ENCODE results near the gene TIAM1.

TIAM1 gene

GRCh38 chr21:31370893-31371544 lies 27.0 kb upstream of the TIAM1 start:
- H3K9me3 ChIP-seq (ENCODE audit: control insufficient read depth, insufficient read depth, low read depth, low read length), result no peaks in the 10 kb centered on the region
- no peak overlapping the region for H3K27ac ChIP-seq (ENCODE audit: low read depth, low read length)
- no peak overlapping the region for H3K9ac ChIP-seq (ENCODE audit: low read length)
- H3K4me3 ChIP-seq (ENCODE audit: low read depth, low read length), result no peak overlapping the region
- no peaks in the 10 kb centered on the region for H3K27me3 ChIP-seq (ENCODE audit: control insufficient read depth, insufficient read depth, low read length)
- H3K36me3 ChIP-seq (ENCODE audit: control insufficient read depth, insufficient read depth, low read length), result no peaks in the 10 kb centered on the region
- H3K4me1 ChIP-seq (ENCODE audit: control insufficient read depth, insufficient read depth, low read length), result peaks cover 5% of the 10 kb centered on the region; the same call in 1 of the 2 replicates

- no peaks in the 10 kb centered on the region for H3K9me3 ChIP-seq (ENCODE audit: control insufficient read depth, insufficient read depth, low read depth, low read length)
- no peaks in the 10 kb centered on the region for H3K27me3 ChIP-seq (ENCODE audit: control insufficient read depth, insufficient read depth, low read length)
- no peaks in the 10 kb centered on the region for H3K36me3 ChIP-seq (ENCODE audit: control insufficient read depth, insufficient read depth, low read length)
Observed at GRCh38 chr21:31370281-31370892, 26.3 kb upstream of the TIAM1 start.

DNA sequence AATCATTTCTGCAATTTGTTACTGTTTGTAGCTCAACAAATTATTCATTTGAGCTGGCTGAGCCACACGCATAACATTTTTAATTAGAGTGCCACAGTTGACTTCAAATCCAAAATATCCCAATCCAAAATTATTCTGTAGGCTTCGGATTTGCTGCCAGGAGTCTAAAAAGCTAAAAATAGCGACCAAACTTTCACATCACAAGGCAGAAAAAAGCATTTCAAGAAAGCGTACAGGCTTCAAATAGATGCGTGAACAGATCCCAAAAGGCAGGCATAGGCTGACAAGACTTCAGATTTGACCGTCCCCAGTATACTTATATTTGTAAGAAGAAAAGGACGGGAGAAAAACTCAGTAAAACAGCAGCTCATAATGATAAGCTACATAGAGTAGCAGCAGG lies 24.3 kb upstream of the TIAM1 start:
- peaks cover 5% of the 10 kb centered on the region; the same call in 1 of the 2 replicates for H3K4me1 ChIP-seq (ENCODE audit: control insufficient read depth, insufficient read depth, low read length)
- no peaks in the 10 kb centered on the region for H3K27me3 ChIP-seq (ENCODE audit: control insufficient read depth, insufficient read depth, low read length)
- no peak overlapping the region for H3K9ac ChIP-seq (ENCODE audit: low read length)
- no peak overlapping the region for H3K4me3 ChIP-seq (ENCODE audit: low read depth, low read length)
- no peaks in the 10 kb centered on the region for H3K9me3 ChIP-seq (ENCODE audit: control insufficient read depth, insufficient read depth, low read depth, low read length)
- no peak overlapping the region for H3K27ac ChIP-seq (ENCODE audit: low read depth, low read length)
- no peaks in the 10 kb centered on the region for H3K36me3 ChIP-seq (ENCODE audit: control insufficient read depth, insufficient read depth, low read length)

More at GRCh38 chr21:31370281-31370892, 26.3 kb upstream of the TIAM1 start:
- Histone ChIP-seq H3K4me1 (ENCODE audit: control insufficient read depth, insufficient read depth, low read length) (peaks cover 5% of the 10 kb centered on the region; the same call in 1 of the 2 replicates), H3K27ac (ENCODE audit: low read depth, low read length) (no peak overlapping the region), H3K4me3 (ENCODE audit: low read depth, low read length) (no peak overlapping the region), H3K9ac (ENCODE audit: low read length) (no peak overlapping the region)

- Histone ChIP-seq H3K27me3 (ENCODE audit: control insufficient read depth, insufficient read depth, low read length) (no peaks in the 10 kb centered on the region), H3K4me1 (ENCODE audit: control insufficient read depth, insufficient read depth, low read length) (peaks cover 5% of the 10 kb centered on the region; the same call in 1 of the 2 replicates), H3K4me3 (ENCODE audit: low read depth, low read length) (no peak overlapping the region), H3K27ac (ENCODE audit: low read depth, low read length) (no peak overlapping the region), H3K36me3 (ENCODE audit: control insufficient read depth, insufficient read depth, low read length) (no peaks in the 10 kb centered on the region), H3K9me3 (ENCODE audit: control insufficient read depth, insufficient read depth, low read depth, low read length) (no peaks in the 10 kb centered on the region), H3K9ac (ENCODE audit: low read length) (no peak overlapping the region)
Observed at GRCh38 chr21:31367801-31368200, 23.7 kb upstream of the TIAM1 start.

DNA sequence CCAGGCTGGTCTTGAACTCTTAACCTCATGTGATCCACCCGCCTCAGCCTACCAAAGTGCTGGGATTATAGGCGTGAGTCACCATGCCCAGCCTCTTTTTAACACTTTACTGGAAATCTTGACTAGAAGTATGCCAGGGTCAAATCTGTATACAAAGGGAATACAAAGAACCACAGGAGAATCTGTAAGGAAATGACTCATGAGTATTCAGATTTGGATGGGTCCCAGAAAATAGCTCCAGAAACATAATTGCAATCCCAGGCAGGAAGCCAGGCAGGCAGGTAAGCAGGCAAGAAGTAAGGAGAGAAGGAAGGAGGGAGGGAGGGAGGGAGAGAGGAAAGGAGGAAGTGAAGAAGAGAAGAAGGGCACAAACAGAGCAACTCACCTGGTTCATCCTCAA lies 22.8 kb upstream of the TIAM1 start:
- Histone ChIP-seq H3K27ac (ENCODE audit: low read depth, low read length) (no peak overlapping the region), H3K9me3 (ENCODE audit: control insufficient read depth, insufficient read depth, low read depth, low read length) (no peaks in the 10 kb centered on the region), H3K9ac (ENCODE audit: low read length) (no peak overlapping the region), H3K36me3 (ENCODE audit: control insufficient read depth, insufficient read depth, low read length) (no peaks in the 10 kb centered on the region), H3K4me1 (ENCODE audit: control insufficient read depth, insufficient read depth, low read length) (peaks cover 5% of the 10 kb centered on the region; the same call in 1 of the 2 replicates), H3K4me3 (ENCODE audit: low read depth, low read length) (no peak overlapping the region), H3K27me3 (ENCODE audit: control insufficient read depth, insufficient read depth, low read length) (no peaks in the 10 kb centered on the region)

- no peaks in the 10 kb centered on the region for H3K36me3 ChIP-seq (ENCODE audit: control insufficient read depth, insufficient read depth, low read length)
- no peak overlapping the region for H3K9ac ChIP-seq (ENCODE audit: low read length)
- H3K27me3 ChIP-seq (ENCODE audit: control insufficient read depth, insufficient read depth, low read length), result no peaks in the 10 kb centered on the region
- no peak overlapping the region for H3K27ac ChIP-seq (ENCODE audit: low read depth, low read length)
- no peak overlapping the region for H3K4me3 ChIP-seq (ENCODE audit: low read depth, low read length)
- peaks cover 5% of the 10 kb centered on the region; the same call in 1 of the 2 replicates for H3K4me1 ChIP-seq (ENCODE audit: control insufficient read depth, insufficient read depth, low read length)
- no peaks in the 10 kb centered on the region for H3K9me3 ChIP-seq (ENCODE audit: control insufficient read depth, insufficient read depth, low read depth, low read length)
Observed at GRCh38 chr21:31364253-31364945, 20.3 kb upstream of the TIAM1 start.

DNA sequence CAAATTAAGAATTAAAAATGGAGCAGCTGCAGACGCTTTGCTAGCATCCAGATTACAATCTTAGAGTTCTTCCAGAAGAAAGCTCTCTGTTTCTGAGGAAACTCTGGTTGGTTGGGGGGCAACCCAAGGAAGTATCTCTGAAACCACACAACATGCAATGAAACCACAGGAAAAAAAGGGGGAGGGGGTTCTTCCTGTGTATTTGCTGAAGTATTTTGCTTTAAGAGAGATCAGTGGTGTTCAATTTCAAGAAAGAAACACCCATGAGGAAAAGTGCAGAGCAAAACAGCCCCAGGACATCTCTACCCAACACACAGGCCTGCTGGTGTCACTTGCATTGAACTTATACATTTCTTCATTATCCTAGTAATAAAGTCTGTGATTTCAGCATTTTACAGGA lies 19.7 kb upstream of the TIAM1 start:
- Histone ChIP-seq H3K27ac (ENCODE audit: low read depth, low read length) (no peak overlapping the region), H3K36me3 (ENCODE audit: control insufficient read depth, insufficient read depth, low read length) (no peaks in the 10 kb centered on the region), H3K4me3 (ENCODE audit: low read depth, low read length) (no peak overlapping the region), H3K9me3 (ENCODE audit: control insufficient read depth, insufficient read depth, low read depth, low read length) (no peaks in the 10 kb centered on the region), H3K27me3 (ENCODE audit: control insufficient read depth, insufficient read depth, low read length) (no peaks in the 10 kb centered on the region), H3K4me1 (ENCODE audit: control insufficient read depth, insufficient read depth, low read length) (peaks cover 5% of the 10 kb centered on the region; the same call in 1 of the 2 replicates), H3K9ac (ENCODE audit: low read length) (no peak overlapping the region)

GRCh38 chr21:31360717-31361116 lies 16.7 kb upstream of the TIAM1 start:
- no peaks in the 10 kb centered on the region for H3K27me3 ChIP-seq (ENCODE audit: control insufficient read depth, insufficient read depth, low read length)
- no peaks in the 10 kb centered on the region for H3K4me1 ChIP-seq (ENCODE audit: control insufficient read depth, insufficient read depth, low read length)
- H3K27ac ChIP-seq (ENCODE audit: low read depth, low read length), result no peak overlapping the region
- no peak overlapping the region for H3K4me3 ChIP-seq (ENCODE audit: low read depth, low read length)
- H3K9ac ChIP-seq (ENCODE audit: low read length), result no peak overlapping the region
- no peaks in the 10 kb centered on the region for H3K9me3 ChIP-seq (ENCODE audit: control insufficient read depth, insufficient read depth, low read depth, low read length)
- H3K36me3 ChIP-seq (ENCODE audit: control insufficient read depth, insufficient read depth, low read length), result no peaks in the 10 kb centered on the region

DNA sequence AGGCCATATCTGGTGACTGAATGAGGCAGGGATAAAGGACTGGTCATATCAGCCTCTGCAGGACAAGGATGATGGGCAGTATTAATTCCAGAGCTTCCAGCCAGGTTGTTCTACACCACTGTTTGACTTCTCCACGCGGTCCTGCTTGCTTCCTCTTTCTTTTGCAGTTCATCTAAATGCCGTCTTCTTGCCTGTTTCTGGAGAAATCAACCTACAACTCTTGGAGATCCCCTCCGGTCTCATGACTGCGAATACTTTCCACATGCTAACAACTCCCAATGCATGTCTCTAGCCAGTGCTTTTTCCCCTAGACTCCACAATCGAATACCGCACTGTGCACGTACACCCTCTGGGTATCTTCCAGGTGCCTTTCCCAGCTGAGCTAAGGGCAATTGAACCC lies 14.1 kb upstream of the TIAM1 start:
- no peak overlapping the region for H3K9ac ChIP-seq (ENCODE audit: low read length)
- H3K27me3 ChIP-seq (ENCODE audit: control insufficient read depth, insufficient read depth, low read length), result no peaks in the 10 kb centered on the region
- H3K4me1 ChIP-seq (ENCODE audit: control insufficient read depth, insufficient read depth, low read length), result no peaks in the 10 kb centered on the region
- H3K36me3 ChIP-seq (ENCODE audit: control insufficient read depth, insufficient read depth, low read length), result no peaks in the 10 kb centered on the region
- no peaks in the 10 kb centered on the region for H3K9me3 ChIP-seq (ENCODE audit: control insufficient read depth, insufficient read depth, low read depth, low read length)
- no peak overlapping the region for H3K4me3 ChIP-seq (ENCODE audit: low read depth, low read length)
- H3K27ac ChIP-seq (ENCODE audit: low read depth, low read length), result no peak overlapping the region

DNA sequence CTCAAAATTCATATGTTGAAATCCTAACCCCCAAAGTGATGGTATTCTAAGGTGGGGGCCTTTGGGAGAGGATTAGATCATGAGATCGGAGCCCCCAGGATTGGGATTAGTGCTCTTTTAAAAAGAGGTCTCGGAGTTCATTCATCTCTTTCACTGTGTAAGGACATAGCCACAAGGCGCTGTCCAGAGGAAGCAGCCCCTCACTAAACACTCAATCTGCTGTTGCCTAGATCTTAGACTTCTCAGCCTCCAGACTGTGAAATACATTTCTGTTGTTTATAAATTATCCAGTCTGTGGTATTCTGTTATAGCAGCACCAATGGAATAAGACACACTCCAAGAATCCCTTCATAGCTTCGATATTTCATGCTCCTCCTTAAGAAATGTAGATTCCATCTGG lies 12.4 kb upstream of the TIAM1 start:
- H3K9ac ChIP-seq (ENCODE audit: low read length), result no peak overlapping the region
- H3K27me3 ChIP-seq (ENCODE audit: control insufficient read depth, insufficient read depth, low read length), result no peaks in the 10 kb centered on the region
- no peaks in the 10 kb centered on the region for H3K9me3 ChIP-seq (ENCODE audit: control insufficient read depth, insufficient read depth, low read depth, low read length)
- H3K36me3 ChIP-seq (ENCODE audit: control insufficient read depth, insufficient read depth, low read length), result no peaks in the 10 kb centered on the region
- no peak overlapping the region for H3K27ac ChIP-seq (ENCODE audit: low read depth, low read length)
- no peaks in the 10 kb centered on the region for H3K4me1 ChIP-seq (ENCODE audit: control insufficient read depth, insufficient read depth, low read length)
- no peak overlapping the region for H3K4me3 ChIP-seq (ENCODE audit: low read depth, low read length)

Measured in HUES6 (cell line).